G401.6 (cell line): ENCODE results near the gene RGS7.
"Not testable (repeated sequence)": the region's sequence is repeated elsewhere in the genome, so short reads cannot be mapped to it uniquely, and the experiment has no call there.

Experiments used
- FAIRE-seq: peaks from 2 replicates; lab custom pipeline; 2012; peaks lifted over from hg19 to GRCh38; lab: Jason Lieb, UNC

RGS7 gene

GRCh38 chr1:241271427-241271826 is 85.6 kb downstream of the RGS7 start:
- no peak for FAIRE-seq

GRCh38 chr1:241270016-241270415 is 87.0 kb downstream of the RGS7 start:
- FAIRE-seq: no peak

- FAIRE-seq: no peak
Observed at GRCh38 chr1:241269116-241269515, 87.9 kb downstream of the RGS7 start.

GRCh38 chr1:241266121-241266520 is 90.9 kb downstream of the RGS7 start:
- FAIRE-seq: no peak

GRCh38 chr1:241265428-241265827 is 91.6 kb downstream of the RGS7 start:
- no peak for FAIRE-seq

GRCh38 chr1:241263346-241263745 is 93.7 kb downstream of the RGS7 start:
- FAIRE-seq: no peak

- no peak for FAIRE-seq
Observed at GRCh38 chr1:241253471-241253870, 103.5 kb downstream of the RGS7 start.

- no peak for FAIRE-seq
Observed at GRCh38 chr1:241250465-241250864, 106.5 kb downstream of the RGS7 start.

- no peak for FAIRE-seq
Observed at GRCh38 chr1:241240069-241240468, 116.9 kb downstream of the RGS7 start.

GRCh38 chr1:241237873-241238272 is 119.1 kb downstream of the RGS7 start:
- FAIRE-seq: no peak

GRCh38 chr1:241235256-241235897 is 121.6 kb downstream of the RGS7 start:
- no peak for FAIRE-seq

GRCh38 chr1:241229711-241230110 is 127.3 kb downstream of the RGS7 start:
- FAIRE-seq: no peak

GRCh38 chr1:241229216-241229615 is 127.8 kb downstream of the RGS7 start:
- no peak for FAIRE-seq

- FAIRE-seq: no peak
Observed at GRCh38 chr1:241228339-241228738, 128.7 kb downstream of the RGS7 start.

GRCh38 chr1:241225741-241226140 is 131.3 kb downstream of the RGS7 start:
- no peak for FAIRE-seq

GRCh38 chr1:241224189-241224588 is 132.8 kb downstream of the RGS7 start:
- not testable (repeated sequence) for FAIRE-seq

GRCh38 chr1:241222813-241223212 is 134.2 kb downstream of the RGS7 start:
- FAIRE-seq: not testable (repeated sequence)

GRCh38 chr1:241221319-241221718 is 135.7 kb downstream of the RGS7 start:
- FAIRE-seq: no peak

GRCh38 chr1:241220913-241221312 is 136.1 kb downstream of the RGS7 start:
- not testable (repeated sequence) for FAIRE-seq

GRCh38 chr1:241219449-241219848 is 137.6 kb downstream of the RGS7 start:
- FAIRE-seq: no peak

- no peak for FAIRE-seq
Observed at GRCh38 chr1:241217516-241217915, 139.5 kb downstream of the RGS7 start.

- no peak for FAIRE-seq
Observed at GRCh38 chr1:241215683-241216082, 141.3 kb downstream of the RGS7 start.

- no peak for FAIRE-seq
Observed at GRCh38 chr1:241215203-241215602, 141.8 kb downstream of the RGS7 start.

- FAIRE-seq: no peak
Observed at GRCh38 chr1:241213139-241213538, 143.9 kb downstream of the RGS7 start.

- no peak for FAIRE-seq
Observed at GRCh38 chr1:241212628-241213027, 144.4 kb downstream of the RGS7 start.
